HEK293 (cell line): ENCODE results near the gene HADHB.

Experiments used
- CTCF ChIA-PET: fragments of 350-600 bp; formaldehyde crosslinking; extraction: SDS; loops from one replicate; lab custom pipeline; 2021; ENCODE audit warnings: antibody characterized with exemption; lab: Yijun Ruan, JAX
- POLR2A ChIA-PET: fragments of 300-600 bp; formaldehyde crosslinking; extraction: SDS; loops from one replicate; lab custom pipeline; 2020; ENCODE audit warnings: antibody characterized with exemption, inconsistent platforms; lab: Yijun Ruan, JAX
- H3K27ac ChIP-seq: fragments of 200-500 bp; sonication (Bioruptor generic); 2 replicates; pipeline ENCODE4 v1.5.1; 2014; ENCODE audit warnings: low read depth, low read length, control low read depth, inconsistent platforms; ENCODE audit errors: extremely low read depth
- H3K36me3 ChIP-seq, 2 experiments: fragments of 200-500 bp in 1 of 2; sonication (Bioruptor generic) in 1 of 2; 1 replicate in 1 of 2; 2 replicates in 1 of 2; pipeline ENCODE4 v1.5.1; 2014 to 2017; ENCODE audit warnings: inconsistent platforms in 2 of 2, low read length in 2 of 2; ENCODE audit not compliant: control insufficient read depth in 2 of 2, insufficient read depth in 1 of 2
- H3K4me1 ChIP-seq: fragments of 200-500 bp; sonication (Bioruptor generic); 2 replicates; pipeline ENCODE4 v1.5.1; 2014; ENCODE audit warnings: mild to moderate bottlenecking, low read length, inconsistent platforms; ENCODE audit not compliant: control insufficient read depth, insufficient read depth
- H3K4me3 ChIP-seq: 2 replicates; pipeline ENCODE4 v1.5.1; 2011; ENCODE audit warnings: low read depth, mild to moderate bottlenecking, control low read depth, low read length, moderate library complexity
- H3K9me3 ChIP-seq: fragments of 200-500 bp; sonication (Bioruptor generic); 2 replicates; pipeline ENCODE4 v1.5.1; 2014; ENCODE audit warnings: low read depth, low read length, inconsistent platforms; ENCODE audit not compliant: control insufficient read depth, insufficient read depth
- ELK4 ChIP-seq: IDR thresholded peaks from 2 replicates; pipeline ENCODE4 v1.6.1; 2011; ENCODE audit warnings: mild to moderate bottlenecking, low read depth, low read length, borderline replicate concordance
- SCRT2 ChIP-seq: fragments of 450-650 bp; formaldehyde crosslinking; IDR thresholded peaks from 2 replicates; pipeline ENCODE4 v1.5.1; 2016; ENCODE audit warnings: missing biosample characterization, missing genetic modification characterization
- TSHZ1 ChIP-seq: fragments of 450-650 bp; formaldehyde crosslinking; IDR thresholded peaks from 2 replicates; pipeline ENCODE4 v1.5.1; 2016; ENCODE audit warnings: missing biosample characterization, missing genetic modification characterization, borderline replicate concordance
- ZBTB20 ChIP-seq: fragments of 450-650 bp; formaldehyde crosslinking; IDR thresholded peaks from 2 replicates; pipeline ENCODE4 v1.5.1; 2016; ENCODE audit warnings: missing biosample characterization, missing genetic modification characterization
- ZBTB7A ChIP-seq: fragments of 450-650 bp; formaldehyde crosslinking; IDR thresholded peaks from 2 replicates; pipeline ENCODE4 v1.5.1; 2016; ENCODE audit warnings: low read depth, missing biosample characterization, missing genetic modification characterization
- ZBTB8A ChIP-seq: fragments of 450-650 bp; formaldehyde crosslinking; IDR thresholded peaks from 2 replicates; pipeline ENCODE4 v1.5.1; 2016; ENCODE audit warnings: missing biosample characterization, missing genetic modification characterization
- ZNF175 ChIP-seq: fragments of 450-650 bp; formaldehyde crosslinking; IDR thresholded peaks from 2 replicates; pipeline ENCODE4 v1.5.1; 2016; ENCODE audit warnings: missing biosample characterization, missing genetic modification characterization
- ZNF2 ChIP-seq: fragments of 450-650 bp; formaldehyde crosslinking; IDR thresholded peaks from 2 replicates; pipeline ENCODE4 v1.5.1; 2016; ENCODE audit warnings: missing biosample characterization, missing genetic modification characterization
- ZNF214 ChIP-seq: fragments of 450-650 bp; formaldehyde crosslinking; IDR thresholded peaks from 2 replicates; pipeline ENCODE4 v1.5.1; 2017; ENCODE audit warnings: missing biosample characterization, mild to moderate bottlenecking, missing genetic modification characterization, borderline replicate concordance
- ZNF239 ChIP-seq: fragments of 450-650 bp; formaldehyde crosslinking; IDR thresholded peaks from 2 replicates; pipeline ENCODE4 v1.5.1; 2016; ENCODE audit warnings: missing biosample characterization, missing genetic modification characterization
- ZNF302 ChIP-seq: fragments of 450-650 bp; formaldehyde crosslinking; IDR thresholded peaks from 2 replicates; pipeline ENCODE4 v1.5.1; 2016; ENCODE audit warnings: missing biosample characterization, missing genetic modification characterization, low read depth
- ZNF610 ChIP-seq: fragments of 450-650 bp; formaldehyde crosslinking; IDR thresholded peaks from 2 replicates; pipeline ENCODE4 v1.5.1; 2016; ENCODE audit warnings: missing biosample characterization, missing genetic modification characterization, borderline replicate concordance
- ZNF704 ChIP-seq: fragments of 450-650 bp; formaldehyde crosslinking; IDR thresholded peaks from 2 replicates; pipeline ENCODE4 v1.5.1; 2016; ENCODE audit warnings: missing biosample characterization, missing genetic modification characterization
- ZNF76 ChIP-seq: fragments of 450-650 bp; formaldehyde crosslinking; IDR thresholded peaks from 2 replicates; pipeline ENCODE4; 2016; ENCODE audit warnings: low read depth, missing biosample characterization, missing genetic modification characterization, borderline replicate concordance
- ZNF768 ChIP-seq: fragments of 450-650 bp; formaldehyde crosslinking; IDR thresholded peaks from 2 replicates; pipeline ENCODE4 v1.5.1; 2018; ENCODE audit warnings: missing biosample characterization, mild to moderate bottlenecking, missing genetic modification characterization
- ZNF837 ChIP-seq: fragments of 450-650 bp; formaldehyde crosslinking; IDR thresholded peaks from 2 replicates; pipeline ENCODE4 v1.5.1; 2016; ENCODE audit warnings: missing biosample characterization, missing genetic modification characterization
- ZSCAN30 ChIP-seq: fragments of 450-650 bp; IDR thresholded peaks from 2 replicates; pipeline ENCODE4 v1.5.1; 2018; ENCODE audit warnings: missing biosample characterization, mild to moderate bottlenecking, missing genetic modification characterization, moderate library complexity

Gene HADHB

GRCh38 chr2:26203906-26204305 lies 40.8 kb upstream of the HADHB start:
- H3K27ac ChIP-seq = no peak overlapping the region
- no peaks in the 10 kb centered on the region for H3K9me3 ChIP-seq
- ChIA-PET CTCF (no interaction called here), POLR2A (no interaction called here)
- peaks cover 28 to 66% of the 10 kb centered on the region in 2 experiments for H3K36me3 ChIP-seq
- TF ChIP-seq SCRT2 (tag by site-specific recombination) = peak; percentile 52
- no peak for TF ChIP-seq ZNF239 (tag by site-specific recombination)
- no peak overlapping the region for H3K4me3 ChIP-seq
- H3K4me1 ChIP-seq = no peaks in the 10 kb centered on the region

GRCh38 chr2:26212011-26212410 lies 32.7 kb upstream of the HADHB start:
- H3K4me1 ChIP-seq = no peaks in the 10 kb centered on the region
- no peak for TF ChIP-seq ZNF175 (tag by site-specific recombination)
- TF ChIP-seq ZBTB8A = no peak
- no peak for TF ChIP-seq ELK4
- no peak for TF ChIP-seq ZNF837 (tag by site-specific recombination)
- TF ChIP-seq ZNF2 (tag by site-specific recombination) = no peak
- H3K9me3 ChIP-seq = no peaks in the 10 kb centered on the region
- no peak overlapping the region for H3K27ac ChIP-seq
- ChIA-PET POLR2A (no interaction called here), CTCF (no interaction called here)
- H3K36me3 ChIP-seq = peaks cover 20 to 79% of the 10 kb centered on the region in 2 experiments
- no peak overlapping the region for H3K4me3 ChIP-seq

GRCh38 chr2:26214759-26215158 lies 30.0 kb upstream of the HADHB start:
- no peaks in the 10 kb centered on the region for H3K9me3 ChIP-seq
- H3K4me3 ChIP-seq = no peak overlapping the region
- H3K36me3 ChIP-seq = peaks cover 20 to 71% of the 10 kb centered on the region in 2 experiments
- no peak for TF ChIP-seq TSHZ1 (tag by site-specific recombination)
- no peak for TF ChIP-seq ZNF768 (tag by site-specific recombination)
- ChIA-PET CTCF (interaction anchor here (0.6 kb wide), 1 partner anchor 302 kb away, joined by 4 read pairs; no protein-coding TSS in a partner anchor), POLR2A (interaction anchor here (0.6 kb wide), 1 partner anchor 9 kb away, joined by 5 read pairs; no protein-coding TSS in a partner anchor)
- no peak overlapping the region for H3K27ac ChIP-seq
- no peaks in the 10 kb centered on the region for H3K4me1 ChIP-seq

GRCh38 chr2:26215833-26216232 lies 28.9 kb upstream of the HADHB start:
- Histone ChIP-seq H3K27ac (no peak overlapping the region), H3K36me3 (peaks cover 18 to 68% of the 10 kb centered on the region in 2 experiments), H3K4me3 (no peak overlapping the region), H3K4me1 (no peaks in the 10 kb centered on the region), H3K9me3 (no peaks in the 10 kb centered on the region)
- ChIA-PET POLR2A (no interaction called here), CTCF (interaction anchor here (0.6 to 1.0 kb wide), 2 partner anchors 15 to 123 kb away, joined by 3 read pairs; no protein-coding TSS in a partner anchor)
- TF ChIP-seq ZNF214 (tag by site-specific recombination) = no peak
- no peak for TF ChIP-seq ZBTB7A
- no peak for TF ChIP-seq ZSCAN30 (tag by site-specific recombination)
- no peak for TF ChIP-seq ZNF610 (tag by site-specific recombination)
- no peak for TF ChIP-seq ZNF302
- TF ChIP-seq ZNF704 (tag by site-specific recombination) = no peak
- TF ChIP-seq ZBTB20 (tag by site-specific recombination) = no peak
- TF ChIP-seq ZNF76 (tag by site-specific recombination) = no peak
